Measurements from ENCODE around the gene COX20. TPM values are rescaled to one million over a fixed set of nuclear protein-coding genes. Genes with fewer than 3 reads are reported as not detected.
A peak's percentile ranks its signal among the peaks of the same experiment; 100 is the strongest.

The COX20 gene
- total and polyA plus RNA-seq, 8 donors, result 5.5 to 65.7 (median 50.4) TPM

DNA sequence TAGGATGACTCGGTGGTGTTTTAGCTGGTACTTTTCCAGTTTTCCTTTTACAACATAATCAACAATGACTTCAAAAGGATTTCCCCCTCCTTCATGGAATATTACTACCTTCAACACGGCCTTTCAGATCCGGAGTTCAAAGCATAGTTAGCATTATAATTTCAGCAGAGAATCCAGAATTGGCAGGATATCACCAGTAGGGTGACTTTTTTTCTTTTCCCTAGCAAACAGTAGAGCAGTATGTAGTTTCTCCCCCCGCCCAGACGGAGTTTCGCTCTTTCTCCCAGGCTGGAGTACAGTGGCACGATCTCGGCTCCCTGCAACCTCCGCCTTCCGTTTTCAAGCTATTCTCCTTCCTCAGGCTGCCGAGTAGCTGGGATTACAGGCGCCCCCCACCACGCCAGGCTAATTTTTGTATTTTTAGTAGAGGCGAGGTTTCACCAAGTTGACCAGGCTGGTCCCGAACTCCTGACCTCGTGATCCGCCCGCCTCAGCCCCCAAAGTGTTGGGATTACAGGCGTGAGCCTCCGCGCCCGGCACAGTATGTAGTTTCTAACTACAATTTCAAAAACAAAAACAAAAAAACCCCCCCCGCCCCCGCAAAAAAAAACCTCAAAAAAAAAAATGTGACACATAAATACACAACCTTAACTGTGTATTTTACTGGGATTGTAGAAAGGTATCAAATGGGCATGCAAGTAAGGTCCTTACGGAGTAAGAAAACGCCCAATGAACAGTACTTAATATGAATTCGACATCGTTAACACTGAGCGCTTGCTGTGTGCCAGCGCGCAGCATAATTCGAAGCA is 1.5 kb upstream of the COX20 start:
- intact Hi-C loops (cut with DNase I; ENCODE audit: low total_unique reads), result loop anchor here (10.0 kb wide), 1 partner anchor 131 kb away; a partner anchor contains a TSS
- H3K9me3 ChIP-seq, result no peaks in the 10 kb centered on the region

DNA sequence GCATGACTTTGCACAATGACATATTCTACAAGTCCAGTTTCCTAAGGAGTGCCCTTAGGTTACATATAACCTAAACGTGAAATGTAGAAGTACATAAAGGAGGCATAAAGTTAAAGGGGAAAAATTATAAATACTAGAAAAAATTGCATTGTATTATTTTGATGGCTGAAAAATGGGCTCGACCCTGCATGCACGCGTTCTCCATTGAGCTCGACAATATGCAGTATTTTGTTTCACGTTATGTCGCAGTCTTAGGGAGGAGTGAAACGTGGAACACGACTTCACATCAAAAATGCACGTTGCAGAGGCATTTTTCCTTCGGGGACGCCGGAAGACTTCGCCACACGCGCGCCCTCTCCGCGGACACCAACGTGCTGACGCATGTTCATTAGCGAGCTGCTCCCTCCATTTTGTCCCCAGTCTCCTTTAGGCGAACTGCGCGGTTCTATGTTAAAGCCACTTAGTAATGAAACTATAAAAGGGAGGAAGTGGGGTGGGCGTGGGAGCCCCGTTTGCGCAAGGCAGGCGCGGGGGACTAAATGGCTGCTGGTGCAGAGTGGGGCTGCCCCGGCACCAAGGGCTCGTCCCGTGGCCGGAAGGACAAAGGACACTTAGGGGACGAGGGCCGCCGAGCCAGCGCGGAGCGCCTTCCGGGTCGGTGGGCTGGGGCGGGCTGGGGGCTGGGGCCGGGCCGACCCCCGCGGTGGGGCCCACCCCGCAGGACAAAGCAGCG is 749 bp upstream of the COX20 start:
- Histone ChIP-seq H3K27me3 (no peaks in the 10 kb centered on the region), H3K4me1 (peaks cover 17 to 51% (median 32%) of the 10 kb centered on the region in 4 donors), H3K9me3 (no peaks in the 10 kb centered on the region), H3K36me3 (peaks cover 0 to 14% (median 2%) of the 10 kb centered on the region in 4 donors), H3K27ac (peak overlapping the region; percentile 99 to 100 (median 100)), H3K4me3 (peak overlapping the region; percentile 67 to 85 (median 76))
- 0 to 1% (median 0%) methylated on average over 25 to 49 of the region's 49 CpGs for WGBS, 5 donors
- TF ChIP-seq EP300 (IDR thresholded peaks at IDR 0.05) (no peak), CTCF (IDR thresholded peaks at IDR 0.05) (no peak), POLR2AphosphoS5 (IDR thresholded peaks at IDR 0.05) (peak; percentile 70 to 88 (median 81)), POLR2A (IDR thresholded peaks at IDR 0.05) (peak in 1 of 4 donors; percentile 53)
- intact Hi-C loops (cut with DNase I; ENCODE audit: low total_unique reads), result loop anchor here (10.0 kb wide), 1 partner anchor 130 kb away; a partner anchor contains a TSS
- peak; percentile 82 to 98 for DNase-seq

More for the DNA sequence above, 1.5 kb upstream of the COX20 start:
- H3K27me3 ChIP-seq, result no peaks in the 10 kb centered on the region
- WGBS, 5 donors, result 0 to 3% (median 1%) methylated on average over 32 of the region's 32 CpGs
- H3K36me3 ChIP-seq, result peaks cover 0 to 6% (median 2%) of the 10 kb centered on the region in 4 donors
- H3K27ac ChIP-seq, result peak overlapping the region; percentile 99 to 100 (median 100)
- TF ChIP-seq POLR2AphosphoS5 (IDR thresholded peaks at IDR 0.05) (peak in 2 of 3 donors; percentile 50 to 77), POLR2A (IDR thresholded peaks at IDR 0.05) (no peak), CTCF (IDR thresholded peaks at IDR 0.05) (peak in 3 of 7 experiments; percentile 12 to 31 (median 22)), EP300 (IDR thresholded peaks at IDR 0.05) (no peak)
- peak; percentile 60 to 89 for DNase-seq
- H3K4me3 ChIP-seq, result peak overlapping the region; percentile 67 to 85 (median 76)
- H3K4me1 ChIP-seq, result peaks cover 17 to 44% (median 29%) of the 10 kb centered on the region in 4 donors

DNA sequence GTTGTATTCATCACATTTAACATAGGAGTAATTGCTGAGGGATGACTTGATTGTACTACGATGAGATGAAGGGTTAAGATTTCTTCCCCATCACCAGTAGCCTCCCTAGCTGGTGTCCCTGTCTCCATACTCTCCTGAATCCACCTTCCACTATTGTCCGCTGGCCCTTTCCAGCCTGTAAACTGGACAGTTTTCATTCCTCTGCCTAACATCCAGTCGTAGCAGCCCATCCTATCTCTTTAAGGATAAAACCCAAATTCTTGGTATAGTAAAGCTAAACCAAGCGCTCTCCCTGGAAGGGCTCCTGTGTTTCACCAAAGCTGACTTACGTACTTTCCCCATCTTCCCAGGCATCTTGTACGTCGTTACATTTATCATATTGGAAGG is 670 bp downstream of the COX20 start:
- 1 to 2% (median 1%) methylated on average over 7 of the region's 7 CpGs for WGBS, 5 donors
- peak in 1 of 2 donors; percentile 60 for DNase-seq
- TF ChIP-seq POLR2AphosphoS5 (IDR thresholded peaks at IDR 0.05), result peak in 1 of 3 donors; percentile 49
- no peak for TF ChIP-seq EP300 (IDR thresholded peaks at IDR 0.05)
- TF ChIP-seq POLR2A (IDR thresholded peaks at IDR 0.05), result no peak
- peak overlapping the region; percentile 86 to 100 (median 100) for H3K27ac ChIP-seq
- H3K4me3 ChIP-seq, result peak overlapping the region; percentile 67 to 85 (median 76)
- H3K27me3 ChIP-seq, result no peaks in the 10 kb centered on the region
- intact Hi-C loops (cut with DNase I; ENCODE audit: low total_unique reads), result loop anchor here (10.0 kb wide), 1 partner anchor 129 kb away; a partner anchor contains a TSS
- no peaks in the 10 kb centered on the region for H3K9me3 ChIP-seq
- peaks cover 0 to 26% (median 4%) of the 10 kb centered on the region in 4 donors for H3K36me3 ChIP-seq
- peaks cover 19 to 66% (median 45%) of the 10 kb centered on the region in 4 donors for H3K4me1 ChIP-seq

DNA sequence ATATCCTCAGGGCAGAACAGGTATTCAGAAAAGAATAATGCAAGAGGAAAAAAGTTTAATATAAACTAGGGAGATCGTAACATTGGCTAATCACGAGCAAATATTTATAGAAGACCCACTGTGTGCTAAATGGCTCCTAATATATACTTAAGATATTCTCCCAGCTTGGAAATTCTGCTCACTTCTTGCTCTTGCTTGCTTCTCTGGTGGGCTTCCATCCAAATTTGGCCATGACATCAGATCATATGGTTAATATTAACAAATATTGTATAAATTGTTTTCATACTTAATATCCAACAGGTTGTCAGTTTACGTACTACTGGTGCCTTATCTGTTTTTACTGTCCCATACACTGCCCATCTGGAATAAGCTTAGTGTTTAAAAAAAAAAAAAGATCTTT is 1.1 kb downstream of the COX20 start:
- no peaks in the 10 kb centered on the region for H3K27me3 ChIP-seq
- peak overlapping the region; percentile 67 to 85 (median 76) for H3K4me3 ChIP-seq
- peak in 1 of 2 donors; percentile 44 for DNase-seq
- peak overlapping the region in 4 of 5 donors; percentile 99 to 100 (median 100) for H3K27ac ChIP-seq
- no peak for TF ChIP-seq POLR2A (IDR thresholded peaks at IDR 0.05)
- TF ChIP-seq POLR2AphosphoS5 (IDR thresholded peaks at IDR 0.05), result no peak
- TF ChIP-seq EP300 (IDR thresholded peaks at IDR 0.05), result no peak
- TF ChIP-seq CTCF (IDR thresholded peaks at IDR 0.05), result no peak
- intact Hi-C loops (cut with DNase I; ENCODE audit: low total_unique reads), result loop anchor here (10.0 kb wide), 1 partner anchor 128 kb away; a partner anchor contains a TSS
- peaks cover 19 to 70% (median 48%) of the 10 kb centered on the region in 4 donors for H3K4me1 ChIP-seq
- H3K36me3 ChIP-seq, result peaks cover 0 to 30% (median 6%) of the 10 kb centered on the region in 4 donors
- 2 to 17% (median 9%) methylated on average over 3 of the region's 3 CpGs for WGBS, 5 donors
- H3K9me3 ChIP-seq, result no peaks in the 10 kb centered on the region

Measured in stomach (tissue), 9 donors.